SU-DHL-6 (cell line): Measurements from ENCODE around the gene SRGAP1.
"Not testable (repeated sequence)": the region's sequence is repeated elsewhere in the genome, so short reads cannot be mapped to it uniquely, and the experiment has no call there.

Experiments
- H2AFZ ChIP-seq: fragments of 200-600 bp; sonication (generic); 2 replicates; pipeline ENCODE4 v1.6.1; 2014; ENCODE audit warnings: low read depth, mild to moderate bottlenecking, moderate library complexity, mixed read lengths, antibody characterized with exemption, low read length; ENCODE audit not compliant: severe bottlenecking
- H3F3A ChIP-seq: fragments of 200-600 bp; shearing (Covaris generic); 2 replicates; pipeline ENCODE4 v1.6.0; 2016; ENCODE audit warnings: antibody characterized with exemption, mild to moderate bottlenecking; ENCODE audit not compliant: insufficient read depth
- H3K27ac ChIP-seq: fragments of 200-600 bp; sonication (generic); 2 replicates; pipeline ENCODE4 v1.5.1; 2016; ENCODE audit warnings: low read depth, mild to moderate bottlenecking, low read length, moderate library complexity, mixed read lengths
- H3K27me3 ChIP-seq: fragments of 200-600 bp; sonication (generic), shearing (Covaris generic); 2 replicates; pipeline ENCODE4 v1.6.0; 2014; ENCODE audit warnings: mild to moderate bottlenecking, low read length
- H3K36me3 ChIP-seq: fragments of 200-600 bp; sonication (generic); 2 replicates; pipeline ENCODE4 v1.6.1; 2014; ENCODE audit warnings: mild to moderate bottlenecking, low read length, mixed read lengths
- H3K4me2 ChIP-seq: fragments of 300-600, 200-600 bp; shearing (Covaris generic), sonication (generic); 2 replicates; pipeline ENCODE4 v1.6.0; 2014; ENCODE audit warnings: low read length, low read depth, mild to moderate bottlenecking; ENCODE audit not compliant: poor library complexity, severe bottlenecking
- H3K4me3 ChIP-seq: fragments of 200-600 bp; sonication (generic); 2 replicates; pipeline ENCODE4 v1.5.1; 2014; ENCODE audit warnings: antibody characterized with exemption, low read length, mild to moderate bottlenecking, mixed read lengths; ENCODE audit not compliant: insufficient read depth, poor library complexity, severe bottlenecking
- H3K79me2 ChIP-seq: fragments of 200-600 bp; sonication (generic); 2 replicates; pipeline ENCODE4 v1.6.1; 2014; ENCODE audit warnings: mild to moderate bottlenecking, low read length, moderate library complexity; ENCODE audit not compliant: insufficient read depth
- H3K9ac ChIP-seq: fragments of 200-600 bp; sonication (generic); 2 replicates; pipeline ENCODE4 v1.7.0; 2014; ENCODE audit warnings: mild to moderate bottlenecking, low read length
- H3K9me2 ChIP-seq: fragments of 200-600 bp; sonication (generic); replicated peaks from 2 replicates; pipeline ENCODE4 v1.6.1; 2014; ENCODE audit warnings: low read length; ENCODE audit not compliant: insufficient read depth
- H3K9me3 ChIP-seq: fragments of 200-600 bp; sonication (generic); 2 replicates; pipeline ENCODE4 v1.6.1; 2014; ENCODE audit warnings: low read length, mixed read lengths; ENCODE audit not compliant: insufficient read depth
- H4K20me1 ChIP-seq: fragments of 200-600 bp; sonication (generic); 2 replicates; pipeline ENCODE4 v1.6.1; 2014; ENCODE audit warnings: low read depth, mild to moderate bottlenecking, antibody characterized with exemption, low read length, moderate library complexity, mixed read lengths
- EZH2phosphoT487 ChIP-seq: fragments of 200-600 bp; sonication (generic), shearing (Covaris generic); conservative IDR thresholded peaks from 2 replicates; pipeline ENCODE4 v1.6.1; 2018; ENCODE audit warnings: mild to moderate bottlenecking, antibody characterized with exemption, low read length, moderate library complexity, mixed read lengths
- TF ChIP-seq, protein P1 (sequence below): fragments of 200-600 bp; sonication (generic); IDR thresholded peaks from one replicate; pipeline ENCODE4 v1.5.1; 2017; ENCODE audit warnings: antibody characterized with exemption, mild to moderate bottlenecking, low read length, moderate library complexity; ENCODE audit not compliant: insufficient read depth, poor library complexity, severe bottlenecking

The SRGAP1 gene

DNA sequence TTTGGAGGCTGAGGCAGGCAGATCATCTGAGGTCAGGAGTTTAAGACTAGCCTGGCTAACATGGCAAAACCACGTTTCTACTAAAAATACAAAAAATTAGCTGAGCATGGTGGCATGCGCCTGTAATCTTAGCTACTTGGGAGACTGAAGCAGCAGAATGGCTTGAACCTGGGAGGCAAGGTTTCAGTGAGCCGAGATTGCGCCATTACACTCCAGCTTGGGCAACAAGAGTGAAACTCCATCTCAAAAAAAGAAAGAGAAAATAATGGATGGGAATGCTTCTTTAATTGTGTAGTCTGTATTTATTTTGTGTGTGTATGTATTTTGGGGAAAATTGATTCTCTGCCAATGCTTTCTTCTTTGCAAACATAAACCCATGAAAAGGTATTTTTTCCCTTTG, 32.5 kb downstream of the SRGAP1 start:
- Histone ChIP-seq H3K4me2 (no peak overlapping the region), H3K27me3 (no peaks in the 10 kb centered on the region), H3K9me3 (no peaks in the 10 kb centered on the region), H4K20me1 (no peaks in the 10 kb centered on the region), H3K9me2 (no peaks in the 10 kb centered on the region), H3K27ac (no peak overlapping the region), H3K4me3 (no peak overlapping the region), H3K79me2 (no peaks in the 10 kb centered on the region), H3F3A (no peaks in the 10 kb centered on the region), H3K36me3 (no peaks in the 10 kb centered on the region), H3K9ac (no peak overlapping the region), H2AFZ (no peak overlapping the region)
- TF ChIP-seq, protein P1, sequence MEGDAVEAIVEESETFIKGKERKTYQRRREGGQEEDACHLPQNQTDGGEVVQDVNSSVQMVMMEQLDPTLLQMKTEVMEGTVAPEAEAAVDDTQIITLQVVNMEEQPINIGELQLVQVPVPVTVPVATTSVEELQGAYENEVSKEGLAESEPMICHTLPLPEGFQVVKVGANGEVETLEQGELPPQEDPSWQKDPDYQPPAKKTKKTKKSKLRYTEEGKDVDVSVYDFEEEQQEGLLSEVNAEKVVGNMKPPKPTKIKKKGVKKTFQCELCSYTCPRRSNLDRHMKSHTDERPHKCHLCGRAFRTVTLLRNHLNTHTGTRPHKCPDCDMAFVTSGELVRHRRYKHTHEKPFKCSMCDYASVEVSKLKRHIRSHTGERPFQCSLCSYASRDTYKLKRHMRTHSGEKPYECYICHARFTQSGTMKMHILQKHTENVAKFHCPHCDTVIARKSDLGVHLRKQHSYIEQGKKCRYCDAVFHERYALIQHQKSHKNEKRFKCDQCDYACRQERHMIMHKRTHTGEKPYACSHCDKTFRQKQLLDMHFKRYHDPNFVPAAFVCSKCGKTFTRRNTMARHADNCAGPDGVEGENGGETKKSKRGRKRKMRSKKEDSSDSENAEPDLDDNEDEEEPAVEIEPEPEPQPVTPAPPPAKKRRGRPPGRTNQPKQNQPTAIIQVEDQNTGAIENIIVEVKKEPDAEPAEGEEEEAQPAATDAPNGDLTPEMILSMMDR, result no peak
- TF ChIP-seq EZH2phosphoT487, result no peak

DNA sequence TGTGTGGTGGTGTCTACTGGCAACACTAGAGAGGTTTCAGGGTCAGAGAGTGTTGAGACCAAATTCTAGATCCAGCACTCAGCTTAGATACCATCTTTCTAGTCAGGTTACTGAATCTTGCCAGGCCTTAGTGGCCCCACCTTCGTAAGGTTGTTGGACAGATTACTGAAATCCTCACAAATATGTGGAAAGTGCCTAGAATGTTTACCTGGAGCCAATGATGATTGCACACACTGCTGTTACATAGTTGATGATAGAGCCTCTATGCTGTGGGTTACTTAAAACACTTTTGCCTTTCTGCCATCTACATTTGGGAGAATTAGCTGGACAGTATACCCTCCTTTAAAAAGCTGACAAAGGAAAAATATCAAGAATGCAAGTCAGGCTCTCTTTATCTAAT, 33.2 kb downstream of the SRGAP1 start:
- Histone ChIP-seq H3K27ac (no peak overlapping the region), H3K27me3 (no peaks in the 10 kb centered on the region), H3K9ac (no peak overlapping the region), H3K9me2 (no peaks in the 10 kb centered on the region), H3F3A (no peaks in the 10 kb centered on the region), H3K4me3 (no peak overlapping the region), H4K20me1 (no peaks in the 10 kb centered on the region), H3K4me2 (no peak overlapping the region), H3K79me2 (no peaks in the 10 kb centered on the region), H3K36me3 (no peaks in the 10 kb centered on the region), H2AFZ (no peak overlapping the region), H3K9me3 (no peaks in the 10 kb centered on the region)
- no peak for TF ChIP-seq EZH2phosphoT487

DNA sequence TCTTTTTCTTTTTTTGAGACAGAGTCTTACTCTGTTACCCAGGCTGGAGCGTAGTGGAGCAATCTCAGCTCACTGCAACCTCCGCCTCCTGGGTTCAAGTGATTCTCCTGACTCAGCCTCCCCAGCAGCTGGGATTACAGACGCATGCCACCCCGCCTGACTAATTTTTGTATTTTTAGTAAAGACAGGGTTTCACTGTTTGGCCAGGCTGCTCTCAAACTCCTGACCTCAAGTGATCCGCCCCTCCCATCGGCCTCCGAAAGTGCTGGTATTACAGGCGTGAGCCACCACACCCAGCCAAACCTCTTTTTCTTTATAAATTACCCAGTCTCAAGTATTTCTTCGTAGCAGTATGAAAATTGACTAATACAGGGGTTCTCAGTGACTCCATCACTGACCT, 35.7 kb downstream of the SRGAP1 start:
- H3K4me2 ChIP-seq, H4K20me1 ChIP-seq, H3K9me2 ChIP-seq, H3F3A ChIP-seq, H3K27ac ChIP-seq, H3K79me2 ChIP-seq, H3K9me3 ChIP-seq, H3K4me3 ChIP-seq, H3K27me3 ChIP-seq, H3K9ac ChIP-seq, H2AFZ ChIP-seq, H3K36me3 ChIP-seq: not testable (repeated sequence)

DNA sequence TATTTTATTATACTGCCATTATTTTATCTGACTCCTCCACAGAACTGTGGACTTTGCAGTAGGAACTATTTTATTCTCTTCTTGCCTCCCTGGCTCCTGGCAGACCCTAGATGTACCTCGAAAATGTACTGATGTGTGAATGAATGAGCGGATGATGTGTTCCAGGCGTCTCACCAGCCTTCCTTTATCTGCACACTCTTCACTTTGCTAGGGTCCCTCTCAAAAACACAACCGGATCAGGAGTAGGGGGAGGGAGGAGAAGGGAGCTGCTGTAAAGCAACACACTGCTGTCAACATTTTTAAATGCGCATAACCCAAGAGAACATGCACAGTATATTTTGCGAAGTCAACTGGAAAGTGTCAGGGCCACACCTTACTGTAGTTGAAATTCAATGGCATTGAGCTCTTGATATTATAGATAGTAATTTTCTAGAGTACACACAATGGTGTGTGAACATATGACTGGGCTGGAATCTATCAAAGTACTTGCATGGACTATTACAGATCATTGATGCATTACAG, 36.3 kb downstream of the SRGAP1 start:
- no peaks in the 10 kb centered on the region for H3F3A ChIP-seq
- no peak overlapping the region for H3K4me2 ChIP-seq
- no peak for TF ChIP-seq EZH2phosphoT487
- TF ChIP-seq, protein P1, result no peak
- no peaks in the 10 kb centered on the region for H3K9me2 ChIP-seq
- no peak overlapping the region for H3K27ac ChIP-seq
- H4K20me1 ChIP-seq, result no peaks in the 10 kb centered on the region
- H3K4me3 ChIP-seq, result no peak overlapping the region
- no peak overlapping the region for H3K9ac ChIP-seq
- H3K9me3 ChIP-seq, result no peaks in the 10 kb centered on the region
- H2AFZ ChIP-seq, result no peak overlapping the region
- no peaks in the 10 kb centered on the region for H3K79me2 ChIP-seq
- H3K27me3 ChIP-seq, result no peaks in the 10 kb centered on the region
- no peaks in the 10 kb centered on the region for H3K36me3 ChIP-seq
